Measurements from ENCODE around the gene ADGRA3. TPM values are rescaled to one million over a fixed set of nuclear protein-coding genes. Genes with fewer than 3 reads are reported as not detected.

ADGRA3 gene
- total RNA-seq, 1 experiment from 2014 or later: 40.5 TPM

DNA sequence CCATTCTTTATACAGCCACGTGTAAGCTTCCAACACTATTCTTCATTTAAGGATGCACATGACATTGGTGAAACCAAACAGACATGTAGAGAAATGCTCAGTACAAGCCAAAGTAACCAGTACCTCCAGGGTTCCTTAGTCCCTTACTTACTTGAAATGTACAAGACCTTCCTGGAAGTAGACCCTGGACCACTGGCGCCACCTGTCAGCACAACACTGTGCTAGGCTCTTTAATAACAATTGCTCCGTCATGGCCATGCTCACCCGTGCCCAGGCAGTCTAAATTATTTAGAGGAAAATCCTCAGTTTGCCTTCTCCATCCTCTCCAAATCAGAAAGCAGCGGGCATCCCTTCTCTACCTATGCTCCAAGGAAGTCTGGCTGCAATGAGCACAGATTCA is 52.7 kb downstream of the ADGRA3 start:
- peak; percentile 33 for DNase-seq (ENCODE audit: low spot score)
- CTCF ChIA-PET: interaction anchor here (2.1 kb wide), 2 partner anchors 12 to 144 kb away, joined by 5 to 7 read pairs; no protein-coding TSS in a partner anchor
- POLR2A ChIA-PET: interaction anchor here (1.6 kb wide), 1 partner anchor 52 kb away, joined by 3 read pairs; no protein-coding TSS in a partner anchor
- Mint-ChIP-seq H3K4me1 (peaks cover 37% of the 10 kb centered on the region), H3K36me3 (peaks cover 21% of the 10 kb centered on the region), H3K27ac (no peak overlapping the region; the same call in 1 of the 2 replicates), H3K9me3 (peaks cover 5% of the 10 kb centered on the region; the same call in 1 of the 2 replicates), H3K27me3 (ENCODE audit: low read depth) (no peaks in the 10 kb centered on the region), H3K4me3 (no peak overlapping the region)
- ATAC-seq: peak; percentile 67
- no peak for TF ChIP-seq PREB (CRISPR knock-in tag; IDR thresholded peaks at IDR 0.05; ENCODE audit: borderline replicate concordance)
- TF ChIP-seq CTCF (IDR thresholded peaks at IDR 0.05): peak; percentile 26; the same call in 1 of the 2 replicates

- peaks cover 20% of the 10 kb centered on the region for H3K36me3 Mint-ChIP-seq
- POLR2A ChIA-PET: interaction anchor here (1.6 kb wide), 1 partner anchor 52 kb away, joined by 3 read pairs; no protein-coding TSS in a partner anchor
Measured at GRCh38 chr4:22462688-22463087, 53.2 kb downstream of the ADGRA3 start.

More at GRCh38 chr4:22462688-22463087, 53.2 kb downstream of the ADGRA3 start:
- Mint-ChIP-seq H3K4me3 (no peak overlapping the region), H3K9me3 (peaks cover 5% of the 10 kb centered on the region; the same call in 1 of the 2 replicates), H3K27me3 (ENCODE audit: low read depth) (no peaks in the 10 kb centered on the region), H3K4me1 (peaks cover 39% of the 10 kb centered on the region), H3K27ac (no peak overlapping the region)
- peak; percentile 64 for ATAC-seq
- CTCF ChIA-PET: interaction anchor here (0.6 to 2.1 kb wide), 3 partner anchors 12 to 145 kb away, joined by 5 to 7 read pairs (median 6); no protein-coding TSS in a partner anchor
- peak; percentile 21 for DNase-seq (ENCODE audit: low spot score)
- TF ChIP-seq HMGA2 (CRISPR knock-in tag; IDR thresholded peaks at IDR 0.05) (no peak), ZNF396 (CRISPR knock-in tag; IDR thresholded peaks at IDR 0.05; ENCODE audit: borderline replicate concordance) (no peak), NR2C2 (CRISPR knock-in tag; IDR thresholded peaks at IDR 0.05) (no peak), ZSCAN18 (CRISPR knock-in tag; IDR thresholded peaks at IDR 0.05) (no peak), EMX1 (CRISPR knock-in tag; IDR thresholded peaks at IDR 0.05) (no peak), ZNF281 (CRISPR knock-in tag; IDR thresholded peaks at IDR 0.05) (no peak), E2F4 (CRISPR knock-in tag; IDR thresholded peaks at IDR 0.05; ENCODE audit: borderline replicate concordance, low read depth) (no peak), TEAD4 (CRISPR knock-in tag; IDR thresholded peaks at IDR 0.05) (no peak), NR3C1 (CRISPR knock-in tag; conservative IDR thresholded peaks at IDR 0.05; ENCODE audit: low read depth) (no peak), CDX4 (CRISPR knock-in tag; IDR thresholded peaks at IDR 0.05; ENCODE audit: borderline replicate concordance) (no peak), GRHL2 (CRISPR knock-in tag; IDR thresholded peaks at IDR 0.05; ENCODE audit: insufficient replicate concordance, severe bottlenecking) (no peak), SMAD4 (CRISPR knock-in tag; IDR thresholded peaks at IDR 0.05) (no peak), MLX (CRISPR knock-in tag; IDR thresholded peaks at IDR 0.05) (no peak), CREM (CRISPR knock-in tag; IDR thresholded peaks at IDR 0.05) (no peak), ETV6 (CRISPR knock-in tag; IDR thresholded peaks at IDR 0.05) (no peak), NFE2L1 (CRISPR knock-in tag; IDR thresholded peaks at IDR 0.05) (no peak), PRRX2 (CRISPR knock-in tag; IDR thresholded peaks at IDR 0.05) (no peak), GTF2I (CRISPR knock-in tag; conservative IDR thresholded peaks at IDR 0.05) (no peak)
- TF ChIP-seq, protein P1, sequence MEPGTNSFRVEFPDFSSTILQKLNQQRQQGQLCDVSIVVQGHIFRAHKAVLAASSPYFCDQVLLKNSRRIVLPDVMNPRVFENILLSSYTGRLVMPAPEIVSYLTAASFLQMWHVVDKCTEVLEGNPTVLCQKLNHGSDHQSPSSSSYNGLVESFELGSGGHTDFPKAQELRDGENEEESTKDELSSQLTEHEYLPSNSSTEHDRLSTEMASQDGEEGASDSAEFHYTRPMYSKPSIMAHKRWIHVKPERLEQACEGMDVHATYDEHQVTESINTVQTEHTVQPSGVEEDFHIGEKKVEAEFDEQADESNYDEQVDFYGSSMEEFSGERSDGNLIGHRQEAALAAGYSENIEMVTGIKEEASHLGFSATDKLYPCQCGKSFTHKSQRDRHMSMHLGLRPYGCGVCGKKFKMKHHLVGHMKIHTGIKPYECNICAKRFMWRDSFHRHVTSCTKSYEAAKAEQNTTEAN (CRISPR knock-in tag; IDR thresholded peaks at IDR 0.05): no peak
